NCI-H2107 treated with DMSO at 0.1 percent for 48 hours (cell line): ENCODE results near the gene ZFYVE1.

Source experiments
- DNase-seq: peaks from one replicate; lab custom pipeline; 2025; ENCODE audit not compliant: unreplicated experiment; lab: John Stamatoyannopoulos, UW

Gene ZFYVE1

DNA sequence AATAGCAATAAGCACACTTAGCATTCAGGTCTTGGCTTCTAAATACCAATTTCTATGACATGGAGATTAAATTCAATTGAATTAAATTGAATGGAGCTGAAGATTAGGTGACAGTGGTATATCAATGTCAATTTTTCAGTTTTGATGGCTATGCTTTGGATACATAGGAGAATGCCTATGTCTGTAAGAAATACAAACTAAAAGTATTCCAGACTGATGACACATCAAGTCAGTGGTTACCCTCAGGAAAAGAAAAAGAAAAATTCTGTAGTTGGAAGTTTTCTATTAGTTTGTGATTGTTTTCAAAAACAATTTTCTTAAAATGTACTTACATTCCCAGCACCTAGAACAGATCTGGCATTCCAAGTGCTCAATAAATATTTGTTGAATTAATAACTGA lies 105.5 kb downstream of the ZFYVE1 start:
- no peak for DNase-seq

DNA sequence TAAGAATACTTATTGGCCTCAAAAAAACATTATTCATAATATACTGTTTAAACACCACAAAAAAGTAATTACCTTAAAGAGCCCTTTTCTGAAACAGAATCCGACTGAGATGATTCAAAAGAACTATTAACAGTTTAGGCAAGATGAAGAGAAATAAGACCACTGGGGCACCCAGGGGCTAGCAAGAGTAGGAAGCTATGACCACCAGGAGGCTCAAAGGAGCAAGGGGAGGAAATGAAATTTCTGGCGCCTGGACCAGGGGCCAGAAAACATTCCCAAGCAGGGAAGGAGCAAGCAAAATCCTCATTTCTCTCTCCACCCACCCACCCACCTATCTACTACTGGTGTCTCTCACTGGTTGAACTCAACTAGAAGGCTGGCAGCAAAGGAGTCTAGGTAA lies 106.9 kb downstream of the ZFYVE1 start:
- DNase-seq, result no peak
